NCI-H128 (cell line): ENCODE data around the gene CDKAL1.
"Not testable (repeated sequence)": the region's sequence is repeated elsewhere in the genome, so short reads cannot be mapped to it uniquely, and the experiment has no call there.

Experiments used
- DNase-seq: peaks from one replicate; lab custom pipeline; 2025; ENCODE audit not compliant: unreplicated experiment; lab: John Stamatoyannopoulos, UW

CDKAL1 gene

DNA sequence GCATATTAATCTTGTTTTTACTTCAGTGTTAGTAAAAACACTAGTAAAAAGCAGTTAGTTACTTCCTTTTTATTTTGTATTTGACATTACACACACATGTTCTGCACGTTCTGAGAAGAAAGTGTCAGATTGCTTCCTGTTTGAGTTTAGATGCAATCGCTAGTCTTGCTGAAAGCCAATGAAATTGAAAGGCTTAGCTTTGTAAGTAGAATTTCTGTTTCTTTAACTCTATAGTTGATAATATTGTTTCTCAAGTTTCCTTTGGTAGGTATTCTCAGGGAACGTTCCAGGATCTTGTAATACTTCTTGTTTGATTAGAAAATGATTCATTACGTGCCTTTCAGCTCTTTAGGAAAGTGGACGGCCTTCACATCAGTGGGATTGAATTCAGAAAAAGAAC, 55.0 kb downstream of the CDKAL1 start:
- DNase-seq, result no peak

DNA sequence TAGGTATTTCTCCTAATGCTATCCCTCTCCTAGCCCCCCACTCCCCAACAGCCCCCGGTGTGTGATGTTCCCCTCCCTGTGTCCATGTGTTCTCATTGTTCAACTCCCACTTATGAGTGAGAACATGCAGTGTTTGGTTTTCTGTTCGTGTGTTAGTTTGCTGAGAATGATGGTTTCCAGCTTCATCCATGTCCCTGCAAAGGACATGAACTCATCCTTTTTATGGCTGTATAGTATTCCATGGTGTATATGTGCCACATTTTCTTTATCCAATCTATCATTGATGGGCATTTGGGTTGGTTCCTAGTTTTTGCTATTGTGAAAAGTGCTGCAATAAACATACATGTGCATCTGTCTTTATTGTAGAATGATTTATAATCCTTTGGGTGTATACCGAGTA, 56.2 kb downstream of the CDKAL1 start:
- not testable (repeated sequence) for DNase-seq

DNA sequence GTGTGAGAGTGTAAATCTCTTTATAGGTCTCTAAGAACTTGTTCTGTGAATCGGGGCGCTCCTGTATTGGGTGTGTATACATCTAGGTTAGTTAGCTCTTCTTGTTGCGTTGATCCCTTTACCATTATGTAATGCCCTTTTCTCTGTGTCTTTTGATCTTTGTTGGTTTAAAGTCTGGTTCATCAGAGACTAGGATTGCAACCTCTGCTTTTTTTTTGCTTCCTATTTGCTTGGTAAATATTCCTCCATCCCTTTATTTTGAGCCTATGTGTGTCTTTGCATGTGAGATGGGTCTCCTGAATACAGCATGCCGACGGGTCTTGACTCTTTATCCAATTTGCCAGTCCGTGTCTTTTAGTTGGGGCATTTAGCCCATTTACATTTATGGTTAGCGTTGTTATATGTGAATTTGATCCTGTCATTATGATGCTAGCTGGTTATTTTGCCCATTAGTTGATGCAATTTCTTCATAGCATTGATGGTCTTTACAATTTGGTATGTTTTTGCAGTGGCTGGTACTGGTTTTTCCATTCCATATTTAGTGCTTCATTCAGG, 60.1 kb downstream of the CDKAL1 start:
- not testable (repeated sequence) for DNase-seq

DNA sequence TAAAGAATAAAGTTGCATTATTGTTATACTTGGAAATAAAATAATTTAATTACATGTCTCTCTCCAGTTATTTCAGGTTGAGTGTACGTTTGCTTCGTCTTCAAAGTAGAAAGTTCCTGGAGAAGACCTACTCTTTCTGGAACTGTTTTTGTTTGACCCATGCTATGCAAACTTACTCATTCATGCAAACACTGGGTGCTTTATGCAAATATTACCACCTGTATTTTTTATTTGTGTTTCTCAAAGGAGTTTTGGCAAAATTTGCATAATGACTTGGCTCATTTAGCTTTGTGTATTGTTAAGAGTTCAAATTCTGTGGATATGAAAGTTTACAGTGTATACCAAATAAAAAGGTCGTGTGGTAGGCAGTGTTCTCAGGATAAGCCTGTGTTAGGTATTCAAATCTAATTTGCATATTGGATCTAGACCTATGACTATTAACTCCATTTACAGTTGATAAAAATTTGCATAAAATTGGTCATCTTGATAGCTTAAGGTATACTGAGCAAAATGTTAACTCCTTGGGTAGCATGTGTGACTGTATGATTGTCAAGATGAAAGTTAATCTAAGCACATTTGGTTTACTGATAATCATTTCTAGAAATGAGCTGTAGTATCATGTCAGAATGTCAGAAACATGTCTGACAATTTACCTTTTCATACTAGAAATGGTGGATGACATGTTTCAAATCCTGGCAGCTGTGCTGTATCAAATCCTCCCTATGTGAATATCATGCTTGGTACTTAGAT, 65.2 kb downstream of the CDKAL1 start:
- no peak for DNase-seq

DNA sequence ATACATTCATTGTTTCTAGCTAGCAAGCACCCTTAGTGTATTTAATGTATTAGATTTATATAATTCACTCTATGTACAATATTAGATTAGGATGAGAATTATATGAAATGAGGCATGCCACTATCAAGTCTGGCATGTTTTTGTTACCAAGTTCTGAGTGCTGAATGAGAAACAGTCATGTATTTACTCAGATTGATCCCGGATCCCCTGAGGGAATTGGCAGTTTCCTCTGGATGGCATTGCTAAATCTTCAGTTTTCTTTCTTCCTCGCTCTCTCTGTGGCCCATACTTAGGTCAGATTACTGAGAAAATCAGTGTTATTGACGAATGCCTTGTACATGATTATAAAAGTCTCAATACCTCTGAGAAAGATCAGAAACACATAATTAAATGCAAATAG, 66.6 kb downstream of the CDKAL1 start:
- no peak for DNase-seq

DNA sequence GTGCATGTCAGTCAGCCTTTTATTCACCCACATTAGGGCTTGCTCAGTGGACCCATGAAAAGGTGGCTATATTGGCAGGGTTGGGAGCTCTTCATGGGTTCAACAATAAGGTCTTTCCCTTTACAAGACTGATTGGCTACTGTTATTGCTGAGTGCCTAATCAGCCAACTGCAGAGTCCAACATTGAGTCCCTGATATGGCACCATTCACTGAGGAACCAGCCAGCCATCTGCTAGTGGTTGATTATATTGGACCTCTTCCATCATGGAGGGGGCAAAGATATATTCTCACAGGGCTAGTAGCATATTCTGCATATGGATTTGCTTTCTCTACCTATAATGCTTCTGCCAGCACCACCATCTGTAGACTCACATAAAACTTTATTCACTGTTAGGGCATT, 69.9 kb downstream of the CDKAL1 start:
- DNase-seq, result no peak

DNA sequence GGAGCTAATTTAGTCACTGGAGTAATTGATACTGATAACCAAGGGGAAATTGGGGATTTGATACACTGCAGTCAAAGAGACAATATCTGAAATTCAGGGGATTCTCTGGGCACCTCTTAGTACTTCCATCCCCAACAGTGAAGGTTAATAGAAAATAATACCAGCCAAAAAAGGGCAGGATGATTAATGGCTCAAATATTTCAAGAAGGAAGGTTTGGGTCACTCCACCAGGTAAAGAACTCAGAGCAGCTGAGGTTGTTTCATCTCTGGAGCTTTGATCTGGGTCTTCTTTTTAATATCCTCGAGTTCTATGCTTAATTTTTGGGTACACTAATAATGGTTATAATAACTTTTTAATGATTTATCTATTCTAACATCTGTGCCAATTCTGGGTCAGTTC, 70.8 kb downstream of the CDKAL1 start:
- DNase-seq, result no peak

DNA sequence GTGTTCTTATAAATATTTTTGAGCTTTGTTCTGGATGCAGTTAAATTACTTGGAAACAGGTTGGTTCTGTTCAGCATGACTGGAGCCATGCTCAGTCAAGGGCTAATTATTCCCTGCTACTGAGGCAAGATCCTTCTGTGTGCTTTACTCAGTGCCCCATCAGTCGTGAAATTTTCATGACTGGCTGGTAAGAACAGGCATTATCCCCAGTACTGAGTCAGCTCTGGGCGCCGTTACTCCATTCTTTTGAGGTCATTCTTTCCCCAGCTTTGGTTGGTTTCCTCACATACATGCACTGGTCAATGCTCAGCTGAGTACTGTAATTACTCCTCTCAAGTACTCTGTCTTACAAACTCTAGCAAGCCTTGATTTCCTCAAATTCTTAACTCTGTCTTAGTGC, 71.3 kb downstream of the CDKAL1 start:
- no peak for DNase-seq

DNA sequence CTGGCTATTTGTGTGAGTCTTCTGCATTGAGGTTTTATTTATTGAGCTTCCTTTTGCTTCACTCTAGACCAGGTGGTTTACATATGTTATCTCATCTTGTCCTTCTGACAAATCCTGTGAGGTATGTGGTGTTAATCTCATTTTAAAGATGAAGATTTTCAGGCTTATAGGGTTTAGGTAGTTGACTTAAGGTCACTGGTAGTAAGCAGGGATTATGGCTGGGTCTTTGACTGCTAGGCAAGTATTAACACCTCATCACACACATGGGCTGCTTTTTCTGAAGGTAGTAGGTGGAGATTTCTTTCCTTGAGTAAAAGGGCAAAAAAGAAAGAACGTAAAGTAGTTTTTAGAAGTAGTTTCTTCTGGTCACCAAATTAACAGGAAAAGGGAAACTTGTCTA, 72.6 kb downstream of the CDKAL1 start:
- no peak for DNase-seq

DNA sequence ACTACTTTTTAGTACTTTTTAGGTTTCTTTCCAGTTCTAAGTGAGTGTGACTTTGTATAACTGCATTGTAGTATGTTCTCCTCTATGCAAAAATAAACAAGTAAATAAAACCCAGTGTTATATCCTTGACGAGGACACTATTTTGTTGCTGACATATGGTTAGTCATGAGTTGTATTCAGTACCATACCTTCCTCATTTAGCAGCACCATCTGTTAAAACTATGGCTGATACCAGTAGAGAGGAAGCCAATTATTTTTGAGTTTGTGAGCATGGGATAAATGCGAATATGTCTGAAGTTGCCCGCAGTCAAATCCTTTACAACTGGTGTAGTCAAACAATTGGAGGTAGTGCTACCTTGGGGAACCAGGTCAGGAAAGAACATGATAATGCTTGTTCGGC, 74.1 kb downstream of the CDKAL1 start:
- DNase-seq, result no peak

DNA sequence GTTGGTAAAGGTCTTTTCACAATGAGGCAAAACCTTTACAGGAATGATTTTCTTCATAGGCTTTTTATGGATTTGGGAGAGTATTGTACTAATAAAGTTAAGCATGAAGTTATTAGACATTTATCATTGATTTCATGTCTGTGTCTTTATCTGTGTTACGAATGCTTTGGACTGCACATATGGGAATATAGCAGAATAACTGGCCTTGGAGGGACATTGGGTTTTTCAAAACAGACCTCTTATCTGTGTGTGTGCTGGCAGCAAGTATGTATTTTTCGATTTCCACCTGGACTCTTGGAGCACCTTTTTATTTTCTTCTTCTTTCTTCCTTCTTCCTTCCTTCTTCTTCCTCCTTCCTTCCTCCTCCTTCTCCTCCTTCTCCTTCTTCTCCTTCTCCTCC, 74.6 kb downstream of the CDKAL1 start:
- no peak for DNase-seq

DNA sequence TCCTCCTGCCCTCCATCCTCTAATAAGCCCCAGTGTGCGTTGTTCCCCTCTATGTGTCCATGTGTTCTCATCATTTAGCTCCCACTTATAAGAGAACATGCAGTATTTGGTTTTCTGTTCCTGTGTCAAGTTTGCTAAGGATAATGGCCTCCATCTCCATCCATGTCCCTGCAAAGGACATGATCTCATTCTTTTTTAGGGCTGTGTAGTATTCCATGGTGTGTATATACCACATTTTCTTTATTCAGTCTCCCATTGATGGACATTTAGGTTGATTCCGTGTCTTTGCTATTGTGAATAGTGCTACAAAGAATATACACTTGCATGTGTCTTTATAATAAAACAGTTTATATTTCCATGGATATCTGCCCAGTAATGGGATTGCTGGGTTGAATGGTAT, 75.7 kb downstream of the CDKAL1 start:
- not testable (repeated sequence) for DNase-seq

DNA sequence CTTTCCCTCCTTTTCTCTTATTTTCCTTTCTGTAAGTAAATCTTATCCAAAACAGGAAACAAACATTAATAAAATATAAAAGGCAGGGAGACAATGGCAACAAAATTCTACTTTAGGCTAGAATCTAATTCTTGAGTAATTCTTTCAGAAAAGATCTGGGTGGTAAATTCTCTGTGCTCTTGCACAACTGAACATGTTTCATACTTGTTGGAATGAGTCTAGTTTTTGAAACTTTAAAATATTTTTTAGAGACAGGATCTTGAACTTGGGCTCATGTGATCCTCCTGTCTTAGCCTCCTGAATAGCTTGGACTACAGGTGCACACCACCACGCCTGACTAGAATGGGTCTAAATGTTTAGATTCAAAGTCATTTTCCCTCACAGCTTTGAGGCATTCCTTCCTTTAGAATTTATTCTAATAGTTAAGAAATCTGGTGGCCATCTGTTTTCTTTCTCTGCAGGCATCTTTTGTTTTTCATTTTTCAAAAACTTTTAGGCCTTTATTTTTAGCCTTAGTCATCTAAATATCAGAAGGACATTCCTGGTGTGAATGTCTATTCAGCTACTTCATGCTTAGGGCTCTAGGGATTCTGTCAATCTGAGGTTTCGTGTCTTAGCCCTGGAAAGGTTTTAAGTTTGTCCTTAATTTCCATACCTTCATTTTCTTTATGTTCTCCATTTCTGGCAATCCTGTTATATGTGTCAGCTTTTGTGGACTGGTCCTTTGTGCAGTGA, 76.5 kb downstream of the CDKAL1 start:
- no peak for DNase-seq

DNA sequence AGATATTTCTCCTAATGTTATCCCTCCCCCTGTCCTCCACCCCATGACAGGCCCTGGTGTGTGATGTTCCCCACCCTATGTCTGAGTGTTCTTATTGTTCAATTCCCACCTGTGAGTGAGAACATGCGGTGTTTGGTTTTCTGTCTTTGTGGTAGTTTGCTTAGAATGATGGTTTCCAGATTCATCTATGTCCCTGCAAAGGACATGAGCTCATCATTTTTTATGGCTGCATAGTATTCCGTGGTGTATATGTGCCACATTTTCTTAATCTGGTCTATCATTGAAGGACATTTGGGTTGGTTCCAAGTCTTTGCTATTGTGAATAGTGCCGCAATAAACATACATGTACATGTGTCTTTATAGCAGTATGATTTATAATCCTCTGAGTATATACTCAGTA, 83.3 kb downstream of the CDKAL1 start:
- DNase-seq, result not testable (repeated sequence)

DNA sequence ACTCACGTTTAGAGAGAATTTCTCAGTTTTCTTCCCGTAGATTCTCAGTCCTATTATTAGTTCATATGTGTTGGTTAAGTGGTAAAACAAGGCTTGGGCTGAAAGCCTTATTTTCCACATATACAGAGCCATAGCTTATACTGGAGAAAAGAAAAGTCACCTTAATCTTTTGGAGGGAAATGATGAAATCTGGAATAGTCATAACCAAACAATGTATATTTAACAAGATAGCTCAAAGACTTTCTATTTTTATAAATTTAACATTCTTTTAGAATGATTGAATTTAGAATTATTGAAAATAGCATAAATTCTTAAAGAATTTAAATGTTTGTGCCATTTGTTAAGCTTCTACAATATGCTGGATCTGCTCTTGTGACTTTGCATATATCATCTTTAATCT, 85.8 kb downstream of the CDKAL1 start:
- no peak for DNase-seq

DNA sequence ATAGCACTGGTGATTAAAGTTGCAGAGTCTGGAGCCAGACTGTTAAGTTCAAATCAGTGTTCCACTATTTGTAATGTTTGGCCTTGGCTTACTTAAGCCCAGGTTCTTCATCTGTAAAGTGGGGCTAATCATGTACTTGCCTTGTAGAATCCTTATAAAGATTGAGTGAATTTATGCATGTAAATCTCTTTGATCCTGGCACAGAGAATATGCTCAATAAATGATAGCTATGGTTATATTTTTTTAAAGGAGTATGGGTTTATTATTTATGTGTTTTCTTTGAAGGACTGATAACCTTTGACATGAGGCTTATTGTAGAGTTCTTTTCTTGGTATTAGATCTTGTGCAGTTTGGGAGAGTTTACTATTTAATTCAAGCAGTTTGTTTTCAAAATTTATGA, 89.5 kb downstream of the CDKAL1 start:
- no peak for DNase-seq

DNA sequence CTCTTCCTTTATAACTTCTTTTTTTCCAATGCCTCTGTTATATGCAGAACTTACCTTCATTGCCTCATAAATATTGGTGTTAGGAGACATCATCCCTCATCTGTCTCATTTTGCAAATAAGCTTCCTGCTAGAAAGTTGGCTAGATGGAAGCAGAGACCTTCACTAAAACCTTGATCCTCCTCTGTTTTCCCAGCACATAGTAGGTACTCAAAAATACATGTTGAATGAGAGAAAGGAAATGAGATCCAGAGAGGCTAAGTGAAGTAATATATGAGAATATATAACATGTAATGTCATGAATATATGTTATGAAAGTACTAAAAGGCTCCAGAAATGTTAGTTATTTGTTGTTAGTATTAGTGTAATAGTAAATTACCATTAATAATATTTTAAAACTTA, 91.9 kb downstream of the CDKAL1 start:
- no peak for DNase-seq

DNA sequence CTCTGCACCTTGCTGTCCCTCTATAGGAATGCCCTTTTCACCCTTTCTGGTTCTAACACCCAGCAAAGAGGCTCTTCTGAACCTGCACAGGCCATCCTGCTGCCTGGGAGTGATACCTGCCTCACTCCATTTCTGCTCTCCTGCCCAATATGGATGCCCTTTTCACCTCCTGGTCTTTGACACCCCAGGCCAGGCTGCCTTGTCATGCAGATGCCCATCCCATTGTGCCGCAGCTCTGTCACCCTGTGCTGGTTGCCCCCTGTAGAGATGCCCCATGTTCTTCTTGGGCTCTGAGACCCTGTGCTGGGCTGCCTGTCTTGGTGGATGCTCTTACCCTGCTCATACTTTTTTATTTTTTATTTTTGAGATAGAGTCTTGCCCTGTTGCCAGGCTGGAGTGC, 95.3 kb downstream of the CDKAL1 start:
- no peak for DNase-seq

DNA sequence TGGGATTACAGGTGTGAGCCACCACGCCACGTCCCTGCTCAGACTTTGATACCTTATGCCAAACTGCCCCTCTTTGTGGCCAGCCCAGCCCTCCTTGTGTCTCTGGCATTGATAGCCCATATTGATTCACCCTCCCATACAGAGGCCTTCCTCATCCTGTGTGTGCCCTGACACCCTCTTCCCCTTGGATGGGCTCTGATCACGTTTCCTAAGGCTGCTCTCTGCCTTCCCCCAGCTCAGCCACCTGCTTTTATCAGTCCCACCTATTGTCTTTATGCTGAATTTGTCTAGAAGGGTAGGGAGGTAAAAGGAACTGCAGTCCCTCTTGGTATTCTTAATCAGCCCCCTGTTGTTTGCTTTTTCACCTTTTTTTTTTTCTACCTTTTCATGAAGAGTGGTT, 95.9 kb downstream of the CDKAL1 start:
- DNase-seq, result no peak

DNA sequence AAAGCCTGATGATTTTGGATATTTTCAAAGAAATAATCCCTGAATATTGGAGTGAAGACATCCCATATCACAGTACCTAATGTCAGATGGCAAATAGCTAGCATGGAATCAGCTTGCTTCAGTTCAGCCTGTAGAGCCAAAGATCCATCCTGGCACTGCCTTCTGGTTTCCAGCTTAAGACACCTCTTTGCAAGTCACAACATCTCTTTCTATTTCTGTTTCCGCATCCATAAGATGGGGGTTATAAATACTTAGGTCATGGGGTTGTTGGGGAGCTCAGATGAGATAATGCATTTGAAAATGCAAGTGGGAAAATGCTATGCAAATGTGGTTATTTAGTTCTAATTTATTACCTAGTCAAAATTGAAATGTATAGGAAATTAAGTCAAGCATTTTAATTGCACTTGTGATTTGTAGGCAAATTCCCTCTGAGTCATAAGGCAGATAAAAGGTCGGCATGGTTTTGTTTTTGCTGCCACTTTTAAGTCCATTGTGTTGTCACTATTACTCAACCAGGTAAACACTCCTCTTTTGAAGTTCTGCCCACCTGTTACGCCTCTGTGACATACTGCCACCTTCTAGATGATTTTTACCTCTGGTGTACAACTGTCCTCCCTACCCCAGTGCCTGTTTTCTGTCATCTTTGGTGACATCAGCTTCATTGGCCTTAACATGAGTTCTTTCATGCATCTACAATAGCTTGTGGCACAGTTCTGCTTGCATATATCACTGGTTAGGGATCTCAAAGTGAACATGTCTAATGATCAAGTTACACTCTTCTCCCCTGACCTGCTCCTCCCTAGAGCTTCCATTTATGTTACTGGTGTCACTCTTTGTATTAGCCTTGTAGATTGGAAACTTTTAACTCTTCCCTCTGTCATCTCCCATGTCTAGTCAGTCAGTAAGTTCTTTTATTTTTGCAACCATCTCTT, 96.6 kb downstream of the CDKAL1 start:
- DNase-seq, result no peak

DNA sequence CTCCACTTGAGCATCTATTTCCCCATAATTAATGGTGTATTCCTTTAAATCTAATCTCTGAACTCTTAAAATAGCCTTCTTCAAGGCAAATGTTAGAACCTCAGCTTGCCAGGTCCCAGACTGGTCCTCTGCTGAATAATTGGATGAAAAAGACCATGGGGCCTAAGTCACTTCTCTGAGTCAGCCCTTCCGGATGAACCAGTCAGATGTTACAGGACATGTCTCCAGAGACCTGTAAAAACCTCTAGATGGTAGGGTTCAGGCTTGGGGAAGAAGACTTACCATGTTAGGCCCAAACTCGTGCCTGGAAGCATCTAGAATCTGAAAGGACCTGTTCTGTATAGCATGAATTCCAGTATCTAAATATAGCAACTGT, 97.3 kb downstream of the CDKAL1 start:
- no peak for DNase-seq
